HT-29 (cell line): ENCODE data around the gene GNAO1. TPM values are rescaled to one million over a fixed set of nuclear protein-coding genes. Genes with fewer than 3 reads are reported as not detected.
"Not testable (repeated sequence)": the region's sequence is repeated elsewhere in the genome, so short reads cannot be mapped to it uniquely, and the experiment has no call there.

Source experiments
- DNase-seq: peaks from one replicate; pipeline ENCODE4 v3.0.0-alpha.2; 2015; ENCODE audit warnings: low spot score
- total RNA-seq: library from RNA; depleted of rRNA; stranded (reverse); fragments of >200 nt; shearing (Covaris generic); gene quantifications from 2 replicates; pipeline ENCODE4 v1.2.3, GENCODE V29; 2014

GNAO1 gene
- total RNA-seq, 1 experiment from 2014 or later = 0.10 TPM

DNA sequence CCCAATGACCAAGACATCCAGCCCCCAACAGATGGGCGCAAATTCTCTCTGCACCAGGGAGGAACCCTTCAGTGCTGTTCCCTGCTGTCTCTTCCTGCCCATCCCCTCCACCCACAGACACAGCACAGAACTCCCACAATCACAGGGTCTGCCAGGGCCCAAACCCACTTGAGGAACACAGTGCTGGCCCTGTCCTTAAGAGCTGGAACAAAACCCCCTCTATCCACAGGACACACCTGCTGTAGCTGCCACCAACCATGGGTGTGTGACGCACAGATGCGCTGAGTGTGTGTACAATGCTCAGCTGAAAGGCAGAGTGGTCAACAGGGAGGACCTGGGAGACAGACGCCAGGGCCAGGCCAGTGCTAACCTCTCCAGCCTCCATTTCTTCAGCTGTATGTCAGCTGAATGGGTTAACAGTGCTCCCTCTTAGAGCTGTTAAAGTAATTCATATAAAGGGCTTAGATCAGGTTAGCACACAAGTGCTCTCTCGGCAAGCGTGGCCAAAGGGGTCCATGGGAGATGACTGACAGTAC is 172.0 kb downstream of the GNAO1 start:
- DNase-seq = no peak

DNA sequence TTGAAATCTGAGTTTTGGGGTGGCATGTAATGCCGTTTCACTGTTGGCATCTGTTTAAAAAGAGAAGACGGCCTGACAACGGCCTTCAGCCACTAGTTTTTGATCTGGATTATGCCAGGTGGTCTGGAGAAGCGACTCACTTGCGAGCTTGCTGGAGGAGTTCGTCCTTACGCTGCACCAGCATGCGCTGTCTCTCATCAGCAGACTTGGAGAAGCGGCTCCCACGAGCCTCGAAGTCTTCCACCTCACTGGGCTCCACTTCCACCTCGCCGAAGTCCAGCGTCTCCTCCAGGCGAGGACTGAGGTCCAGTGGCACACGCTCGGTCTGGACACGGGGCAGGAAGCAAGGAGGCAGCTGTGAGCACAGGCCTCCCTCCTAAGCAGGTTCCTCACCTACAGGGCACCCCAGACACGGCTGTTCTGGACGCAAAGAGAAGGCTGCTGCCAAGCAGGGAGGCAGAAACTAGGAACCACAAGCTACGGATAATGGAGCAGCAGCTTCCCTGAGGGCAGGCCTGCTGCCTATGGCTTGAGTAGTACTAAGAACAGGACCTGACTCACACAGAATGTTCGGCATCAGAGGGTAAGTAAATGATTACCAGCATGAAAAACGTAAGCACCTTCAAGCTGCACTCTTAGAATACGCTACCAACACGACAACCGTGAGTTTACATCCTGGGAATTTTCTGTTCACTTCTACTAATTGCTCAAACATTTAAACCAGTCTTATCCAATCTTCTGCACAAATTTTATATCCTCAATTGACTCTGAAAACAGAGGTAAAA is 172.7 kb downstream of the GNAO1 start:
- DNase-seq = no peak

DNA sequence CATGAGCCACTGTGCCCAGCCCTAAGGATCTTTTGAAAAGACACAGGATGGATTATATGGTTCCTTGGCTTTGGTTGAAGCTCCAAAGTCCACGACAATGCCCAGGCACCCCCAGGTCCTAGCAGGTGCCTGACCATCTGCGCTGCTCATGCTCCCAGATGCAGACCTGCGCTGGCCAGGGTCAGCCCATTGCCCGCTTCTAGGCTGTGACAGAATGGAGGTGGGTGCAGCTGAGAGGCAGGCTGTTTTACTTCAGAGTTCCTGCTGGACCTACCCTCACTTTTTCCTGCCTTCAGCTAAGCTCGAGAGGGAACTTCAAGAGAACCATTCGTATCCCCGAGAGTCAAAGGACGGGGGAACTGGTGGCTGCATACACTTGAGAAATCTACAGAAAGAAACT is 173.6 kb downstream of the GNAO1 start:
- no peak for DNase-seq

DNA sequence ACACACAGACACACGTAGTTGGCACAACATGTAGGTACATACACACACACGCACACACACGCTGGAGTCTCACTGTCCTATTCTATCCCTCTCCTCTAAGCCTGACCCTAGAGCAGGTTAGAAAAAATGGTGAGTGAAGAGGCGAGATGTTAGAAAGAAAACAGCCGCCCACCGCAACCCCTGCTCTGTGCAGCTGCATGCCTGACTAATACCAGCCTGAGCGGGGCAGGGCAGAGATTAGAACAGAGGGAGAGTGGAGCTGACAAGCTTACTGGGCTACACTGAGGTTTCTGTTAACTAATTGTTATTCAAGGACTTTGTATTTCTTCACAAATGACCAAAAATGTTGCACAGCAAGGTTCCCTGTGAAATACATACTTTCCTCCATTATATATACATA is 174.3 kb downstream of the GNAO1 start:
- DNase-seq = no peak

DNA sequence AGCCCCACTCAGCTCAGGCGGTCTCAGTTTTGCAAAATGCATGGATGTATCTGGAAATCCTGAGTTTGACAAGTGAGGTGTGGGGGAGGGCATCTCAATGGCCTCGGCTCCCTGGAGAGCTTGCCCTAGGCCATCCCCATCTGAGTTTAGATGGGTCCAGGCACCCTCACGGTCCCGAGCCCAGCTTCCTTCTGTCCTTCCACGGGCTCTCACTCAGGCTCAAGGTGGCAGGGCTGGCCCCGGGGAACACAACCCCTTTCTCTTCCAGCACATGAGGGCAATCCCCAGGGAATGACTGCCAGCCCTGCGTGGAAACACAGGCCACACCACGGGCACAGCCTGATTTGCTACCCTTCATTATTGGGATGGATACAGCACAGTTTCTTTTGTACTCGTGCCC is 175.7 kb downstream of the GNAO1 start:
- no peak for DNase-seq

DNA sequence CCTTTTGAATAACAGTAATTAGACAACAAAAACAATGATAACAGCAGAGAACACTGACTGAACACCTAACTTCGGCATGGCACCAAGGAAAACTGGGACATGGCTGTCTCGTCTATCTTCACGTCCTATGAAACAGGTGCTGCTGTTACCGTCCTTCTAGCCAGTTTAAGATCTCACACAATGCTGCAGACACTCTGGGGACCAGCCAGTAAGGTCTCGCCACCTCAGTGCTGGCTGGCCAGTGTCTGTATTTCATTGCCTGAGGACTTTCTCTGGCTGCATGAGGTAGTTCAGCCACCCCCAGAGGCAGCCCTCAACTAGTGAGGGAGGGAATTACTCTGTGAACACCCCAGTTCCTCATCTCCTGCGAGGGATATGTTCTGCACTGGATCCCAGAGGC is 176.5 kb downstream of the GNAO1 start:
- DNase-seq = no peak

DNA sequence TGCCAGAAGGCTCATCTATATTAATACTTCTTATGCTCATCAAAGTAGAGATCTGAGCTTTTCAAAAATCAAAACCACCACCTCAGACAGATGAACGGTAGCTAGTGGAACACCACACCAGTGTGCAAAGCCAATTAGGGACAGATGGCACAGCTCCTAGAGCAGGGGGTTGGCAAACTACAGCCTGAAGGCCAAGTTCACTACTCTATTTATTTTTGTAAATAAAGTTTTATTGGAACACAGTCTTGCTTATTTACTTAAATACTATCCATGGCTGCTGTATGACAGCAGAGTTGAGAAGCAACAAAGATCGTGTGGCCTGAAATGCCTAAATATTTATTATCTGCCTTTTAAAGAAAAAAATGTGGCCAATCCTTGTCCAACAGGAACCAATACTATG is 177.3 kb downstream of the GNAO1 start:
- no peak for DNase-seq

DNA sequence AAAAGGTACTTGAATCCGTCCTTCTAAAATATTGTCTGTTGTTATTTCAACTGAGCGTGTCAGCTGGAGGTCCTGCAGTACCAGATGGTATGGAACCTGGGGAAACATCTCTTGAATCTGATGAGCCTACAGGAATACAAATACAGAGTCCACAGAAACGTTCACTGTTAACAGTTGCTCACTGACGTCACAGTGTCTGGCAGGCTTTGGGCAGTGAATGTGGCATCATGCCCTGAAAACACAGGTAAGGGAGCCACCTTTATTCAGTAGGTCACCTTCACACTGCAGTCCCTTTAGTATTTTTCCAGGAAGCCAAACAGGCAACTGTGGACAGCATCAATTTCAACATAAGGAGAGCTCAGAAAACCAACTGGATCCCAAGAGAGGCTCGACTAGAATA is 177.9 kb downstream of the GNAO1 start:
- no peak for DNase-seq

DNA sequence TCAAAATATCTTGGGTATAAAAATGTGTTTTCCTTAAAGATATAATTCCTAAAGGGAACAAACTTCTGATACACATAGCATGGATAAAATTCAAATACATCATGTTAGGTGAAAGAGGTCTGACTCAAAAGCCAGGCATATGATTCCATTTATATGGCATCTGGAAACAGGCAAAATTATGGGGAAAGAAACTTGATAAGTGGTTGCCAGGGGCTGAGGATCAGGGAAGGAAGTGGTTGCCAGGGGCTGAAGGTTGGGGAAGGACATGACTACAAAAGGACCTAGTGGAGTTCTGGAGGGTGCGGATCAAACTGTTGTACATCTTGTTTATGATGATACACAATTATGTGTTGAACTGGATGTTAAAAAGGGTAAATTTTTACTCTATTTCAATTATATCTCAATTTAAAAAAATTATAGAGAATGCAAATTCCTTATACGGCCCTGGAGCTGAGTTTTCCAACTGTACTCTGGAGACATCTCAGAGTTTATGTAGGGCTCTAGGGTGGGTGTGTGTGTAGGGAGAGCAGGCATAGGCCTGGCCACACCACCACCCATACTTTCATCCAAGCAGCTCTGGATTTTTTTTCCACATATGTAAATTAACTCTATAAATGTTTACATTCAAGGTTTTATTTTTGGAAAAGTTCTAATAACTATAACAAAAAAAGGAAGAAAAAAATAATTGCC is 179.0 kb downstream of the GNAO1 start:
- no peak for DNase-seq

DNA sequence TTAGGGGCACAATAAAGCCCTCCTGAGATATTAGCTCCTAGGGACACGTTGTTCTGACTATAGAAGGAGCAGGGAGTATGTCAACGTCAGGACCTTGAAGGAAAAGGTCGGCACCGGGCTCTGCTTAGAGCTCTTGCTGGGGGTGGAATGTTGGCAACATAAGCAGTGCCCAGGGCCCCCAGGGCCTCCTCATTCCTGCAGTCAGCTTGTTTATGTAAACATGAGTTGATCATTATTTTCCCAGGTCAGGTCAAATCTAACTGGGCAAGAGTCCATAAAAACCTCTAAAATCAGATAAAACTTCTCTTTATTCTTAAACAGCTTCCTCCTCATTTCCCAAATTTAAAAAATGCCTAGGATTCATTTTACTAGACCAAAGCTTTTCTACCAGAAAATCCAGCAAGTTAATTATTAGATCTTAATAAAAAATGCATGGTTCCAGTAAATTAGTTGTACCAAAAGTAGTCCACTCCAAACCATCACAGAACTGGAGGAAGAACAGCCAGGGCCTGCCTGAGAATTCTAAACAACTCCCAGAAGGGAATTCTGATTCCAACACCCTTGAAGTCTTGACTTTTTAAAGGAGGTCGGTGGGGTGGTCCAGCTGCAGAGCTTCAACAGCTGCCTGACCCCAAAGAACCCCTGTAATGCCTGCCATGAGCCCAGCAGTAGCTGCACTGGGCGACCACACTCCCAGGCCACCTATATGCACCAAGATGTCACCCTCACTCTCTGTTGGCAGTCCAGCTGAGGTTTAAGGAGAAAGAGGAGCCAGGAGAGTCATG is 179.8 kb downstream of the GNAO1 start:
- DNase-seq = no peak

DNA sequence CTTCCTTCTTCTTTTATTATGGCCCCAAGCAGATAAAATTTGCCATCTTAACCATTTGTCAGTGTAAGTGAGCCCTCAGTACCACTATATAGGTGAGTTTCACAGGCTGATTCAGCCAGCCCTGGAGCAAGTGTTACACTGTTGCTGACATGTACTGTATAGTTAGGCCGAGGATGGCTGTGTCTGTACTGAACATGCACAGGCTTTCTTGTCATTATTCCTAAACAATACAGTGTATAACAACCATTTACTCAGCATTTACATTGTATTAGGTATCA is 180.3 kb downstream of the GNAO1 start:
- no peak for DNase-seq

DNA sequence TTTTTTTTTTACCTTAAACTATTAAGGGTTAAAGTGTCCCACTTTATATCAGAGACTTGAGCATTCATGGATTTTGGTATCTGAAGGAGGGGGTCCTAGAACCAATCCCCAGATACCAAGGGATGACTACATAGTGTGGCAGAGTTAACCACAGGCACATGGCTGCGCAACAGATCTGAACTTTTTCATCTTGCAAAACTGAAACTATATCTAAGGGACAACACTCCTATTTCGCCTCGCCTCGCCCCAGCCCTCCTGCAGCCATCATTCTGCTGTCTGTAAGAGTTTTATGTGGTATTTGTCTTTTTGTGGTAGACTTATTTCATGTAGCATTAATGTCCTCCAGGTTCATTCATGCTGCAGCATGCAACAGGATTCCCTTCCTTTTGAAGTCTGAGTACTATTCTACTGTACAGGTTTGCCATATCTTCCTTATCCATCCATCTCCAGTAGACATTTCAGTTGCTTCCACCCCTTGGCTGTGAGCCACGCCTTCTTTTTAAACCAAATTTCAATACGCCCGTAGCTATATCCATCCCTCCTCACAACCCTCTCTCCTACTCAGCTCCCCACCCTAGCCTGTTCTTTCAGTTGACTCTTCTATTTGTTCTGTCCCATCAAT is 180.8 kb downstream of the GNAO1 start:
- DNase-seq = no peak

DNA sequence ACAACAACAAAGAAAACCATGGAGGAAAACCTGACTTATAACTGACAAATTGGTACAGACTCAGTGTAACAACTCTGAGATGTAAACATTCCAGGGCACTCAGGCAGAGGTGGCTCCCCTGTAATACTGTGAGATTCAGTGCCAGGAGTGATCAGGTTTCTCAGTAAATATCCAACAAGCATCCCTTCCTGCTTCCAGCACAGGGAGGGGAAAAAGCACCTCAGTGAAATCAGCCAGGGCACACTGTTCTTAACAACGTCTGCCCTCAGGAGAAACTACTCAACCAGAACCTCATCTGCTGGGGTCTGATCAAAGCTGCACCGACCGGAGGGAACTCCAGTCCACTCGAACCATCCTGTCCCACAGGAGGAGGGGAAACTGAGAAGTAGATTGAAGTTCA is 181.7 kb downstream of the GNAO1 start:
- DNase-seq = no peak

DNA sequence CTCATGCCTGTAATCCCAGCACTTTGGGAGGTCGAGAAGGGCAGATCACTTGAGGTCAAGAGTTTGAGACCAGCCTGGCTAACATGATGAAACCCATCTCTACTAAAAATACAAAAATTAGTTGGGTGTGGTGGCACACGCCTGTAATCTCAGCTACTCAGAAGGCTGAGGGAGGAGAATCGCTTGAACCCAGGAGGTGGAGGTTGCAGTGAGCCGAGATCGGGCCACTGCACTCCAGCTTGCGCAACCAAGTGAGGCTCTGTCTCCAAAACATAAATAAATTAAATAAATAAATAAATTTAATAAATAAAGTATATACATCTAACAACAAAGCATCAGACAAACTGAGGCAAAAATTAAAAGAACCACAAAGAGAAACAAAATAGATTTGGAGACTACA is 184.5 kb downstream of the GNAO1 start:
- not testable (repeated sequence) for DNase-seq

DNA sequence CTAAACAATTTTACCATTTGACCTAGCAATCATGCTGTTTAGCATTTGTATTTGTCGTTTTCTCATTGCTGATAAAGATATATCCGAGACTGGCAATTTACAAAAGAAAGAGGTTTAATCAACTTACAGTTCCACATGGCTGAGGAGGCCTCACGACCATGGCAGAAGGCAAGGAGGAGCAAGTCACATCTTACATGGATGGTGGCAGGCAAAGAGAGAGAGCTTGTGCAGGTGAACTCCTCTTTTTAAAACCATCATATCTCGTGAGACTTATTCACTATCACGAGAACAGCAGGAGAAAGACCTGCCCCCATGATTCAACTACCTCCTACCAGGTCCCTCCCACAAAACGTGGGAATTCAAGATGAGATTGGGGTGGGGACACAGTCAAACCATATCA is 187.8 kb downstream of the GNAO1 start:
- not testable (repeated sequence) for DNase-seq

DNA sequence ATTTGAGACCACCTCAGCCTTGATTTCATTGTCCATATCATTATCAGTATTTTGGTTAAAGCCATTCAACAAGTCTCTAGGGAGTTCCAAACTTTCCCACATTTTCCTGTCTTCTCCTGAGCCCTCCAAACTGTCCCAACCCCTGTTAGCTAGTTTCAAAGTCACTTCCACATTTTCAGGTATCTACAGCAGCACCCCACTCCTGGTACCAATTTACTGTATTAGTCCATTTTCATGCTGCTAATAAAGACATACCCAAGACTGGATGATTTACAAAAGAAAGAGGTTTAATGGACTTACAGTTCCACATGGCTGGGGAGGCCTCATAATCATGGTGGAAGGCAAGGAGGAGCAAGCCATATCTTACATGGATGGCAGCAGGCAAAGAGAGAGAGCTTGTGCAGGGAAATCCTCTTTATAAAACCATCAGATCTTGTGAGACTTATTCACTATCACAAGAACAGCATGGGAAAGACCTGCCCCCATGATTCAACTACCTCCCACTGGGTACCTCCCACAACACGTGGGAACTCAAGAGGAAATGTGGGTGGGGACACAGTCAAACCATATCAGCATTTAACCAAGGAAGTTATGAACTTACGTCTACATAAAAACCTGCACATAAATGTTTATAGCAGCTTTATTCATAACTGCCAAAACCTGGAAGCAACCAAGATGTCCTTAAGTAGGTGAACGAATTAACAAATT is 189.6 kb downstream of the GNAO1 start:
- DNase-seq = not testable (repeated sequence)

DNA sequence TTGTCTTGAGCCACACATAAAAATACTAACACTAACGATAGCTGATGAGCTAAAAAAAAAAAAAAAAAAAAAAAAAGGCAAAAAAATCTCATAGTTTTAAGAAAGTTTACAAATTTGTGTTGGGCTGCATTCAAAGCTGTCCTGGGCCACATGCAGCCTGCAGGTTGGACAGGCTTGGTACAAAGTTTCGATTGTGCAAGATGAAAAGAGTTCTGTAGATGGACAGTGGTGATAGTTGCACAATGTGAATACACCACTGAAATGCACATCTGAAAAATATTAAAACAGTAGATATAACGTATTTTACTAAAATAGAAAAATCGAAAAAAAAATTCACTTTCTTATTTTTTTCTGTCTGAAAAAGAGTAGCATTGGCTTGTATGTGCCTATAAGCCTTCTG is 191.2 kb downstream of the GNAO1 start:
- no peak for DNase-seq

DNA sequence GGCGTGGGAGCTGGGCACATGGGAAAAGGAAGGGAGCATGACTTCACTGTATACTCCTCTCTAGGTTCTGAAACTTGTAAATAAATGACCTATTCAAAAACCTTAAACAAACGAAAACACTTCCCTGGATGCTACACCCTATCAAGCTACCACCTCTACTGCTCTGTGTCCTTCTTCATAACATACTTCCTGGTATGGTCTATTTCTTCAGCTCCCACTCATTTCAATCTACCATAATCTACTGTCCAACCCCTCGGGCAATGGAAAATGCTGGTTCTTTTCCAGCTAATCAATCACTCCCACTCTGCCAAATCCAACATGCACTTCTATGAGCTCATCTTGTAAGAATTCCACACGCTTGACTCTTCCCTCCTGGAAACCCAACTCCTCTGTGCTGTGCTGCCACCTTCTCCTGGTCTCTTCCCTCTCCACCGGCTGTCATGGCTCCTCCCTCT is 191.6 kb downstream of the GNAO1 start:
- peak; percentile 58 for DNase-seq

DNA sequence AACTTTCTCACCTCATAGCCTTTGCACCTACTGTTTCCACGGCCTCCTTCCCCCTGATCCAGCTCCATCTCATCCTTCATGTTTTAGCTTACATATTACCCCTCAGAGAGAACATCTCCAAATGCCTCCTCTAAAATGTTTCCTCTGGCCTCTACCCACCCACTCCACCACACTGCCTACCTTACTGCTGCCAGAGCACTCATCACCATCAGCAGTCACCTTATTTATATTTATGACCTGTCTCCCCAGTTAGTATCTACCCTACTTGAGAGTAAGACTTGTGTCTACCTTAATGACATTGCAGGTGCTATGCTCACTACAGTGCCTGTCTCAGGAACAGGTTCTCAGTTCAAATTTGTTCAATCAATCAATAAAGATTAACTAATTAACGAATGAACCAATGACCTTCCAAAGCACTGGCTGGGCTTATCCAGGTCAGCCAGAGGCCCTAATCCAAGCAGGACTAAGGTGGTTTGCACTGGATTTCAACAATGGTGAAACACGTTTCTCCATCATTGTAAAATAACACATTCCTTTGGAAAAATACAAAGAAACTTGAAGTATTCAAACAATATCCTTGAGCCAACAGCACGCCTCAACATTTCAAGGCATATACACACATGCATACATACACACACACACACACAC is 192.9 kb downstream of the GNAO1 start:
- DNase-seq = no peak

DNA sequence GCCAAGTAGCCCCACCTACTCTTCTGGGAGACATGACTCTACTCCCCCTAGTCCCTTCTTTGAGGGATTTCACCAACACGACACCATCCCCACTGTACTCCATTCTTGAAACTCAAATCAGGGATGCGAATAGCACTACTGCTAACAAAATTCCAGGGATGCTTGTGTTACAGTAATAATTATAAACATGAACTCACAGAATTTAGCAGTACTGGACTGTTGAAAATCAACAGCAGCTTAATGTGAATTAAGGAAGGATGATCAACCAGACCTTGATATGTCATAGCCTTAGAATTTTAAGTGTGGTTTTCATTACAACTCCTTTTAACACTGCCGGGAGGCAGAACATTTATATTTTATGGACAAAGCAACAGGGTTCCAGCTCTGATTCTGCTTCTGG is 196.1 kb downstream of the GNAO1 start:
- DNase-seq = no peak

DNA sequence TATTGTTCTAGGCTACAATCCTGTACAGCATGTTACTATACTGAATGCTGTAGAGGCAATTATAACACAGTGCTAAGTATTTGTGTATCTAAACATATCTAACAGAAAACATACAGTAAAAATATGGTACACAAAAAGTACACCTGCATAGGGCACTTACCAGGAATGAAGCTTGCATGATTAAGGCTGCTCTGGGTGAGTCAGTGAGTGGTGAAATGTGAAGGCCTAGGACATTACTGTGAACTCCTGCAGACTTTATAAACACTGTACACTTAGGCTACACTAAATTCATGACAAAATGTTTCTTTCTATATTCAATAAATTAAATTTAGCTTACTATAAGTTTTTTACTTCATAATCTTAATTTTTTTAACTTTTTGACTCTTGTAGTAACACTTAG is 196.9 kb downstream of the GNAO1 start:
- no peak for DNase-seq
